K562 (cell line): ENCODE results near the gene KAZN. TPM values are rescaled to one million over a fixed set of nuclear protein-coding genes. Genes with fewer than 3 reads are reported as not detected.
A peak's percentile ranks its signal among the peaks of the same experiment; 100 is the strongest.

ENCODE experiments used
- ATAC-seq: fragments of 200-7000 bp; cut with Tn5 transposase; 3 replicates; pipeline ENCODE4 v1.9.1; 2020; ENCODE audit warnings: moderate library complexity
- BruUV-seq: library from RNA; stranded (reverse); fragments of 400-500 nt; replicated peaks from 2 replicates; lab custom pipeline; 2021; lab: Mats Ljungman, UMichigan
- CTCF ChIA-PET: fragments of 300-600 bp; formaldehyde crosslinking; extraction: SDS; loops from one replicate; lab custom pipeline; 2021; ENCODE audit warnings: low intra/inter-chr PET ratio; lab: Yijun Ruan, JAX
- POLR2A ChIA-PET: fragments of 300-600, 350-650 bp; sonication (Branson Sonifier 250); formaldehyde crosslinking; extraction: SDS; loops from one replicate; lab custom pipeline; 2021; ENCODE audit warnings: antibody characterized with exemption, inconsistent platforms; lab: Yijun Ruan, JAX
- DNase-seq, 4 experiments: peaks; one replicate each; pipeline versions ENCODE4 v3.0.0 to v3.0.0-alpha.2; 2011 to 2018; ENCODE audit warnings: low spot score in 3 of 4, mixed read lengths in 3 of 4; ENCODE audit errors: extremely low read depth in 1 of 4
- FAIRE-seq: peaks from 2 replicates; lab custom pipeline; 2011; peaks lifted over from hg19 to GRCh38; lab: Jason Lieb, UNC
- H2AFZ ChIP-seq: 2 replicates; pipeline ENCODE4 v1.6.0; 2011; ENCODE audit warnings: low read depth, low read length, control low read depth, inconsistent platforms
- H3K27ac ChIP-seq: fragments of 200-600 bp; 3 replicates; pipeline ENCODE4 v1.8.0; 2011; ENCODE audit warnings: low read depth, mild to moderate bottlenecking, control low read depth, inconsistent platforms, low read length, moderate library complexity, mixed read lengths; ENCODE audit errors: extremely low read depth
- H3K27me3 ChIP-seq, 2 experiments: fragments of 300-600 bp in 1 of 2; 2 replicates in 1 of 2; 3 replicates in 1 of 2; pipeline versions ENCODE4 v1.6.0 to v1.8.0; 2011; ENCODE audit warnings: inconsistent platforms in 2 of 2, low read length in 2 of 2, mild to moderate bottlenecking in 1 of 2, mixed read lengths in 1 of 2, moderate library complexity in 1 of 2; ENCODE audit not compliant: control insufficient read depth in 2 of 2, insufficient read depth in 2 of 2
- H3K36me3 ChIP-seq: fragments of 300-600 bp; 3 replicates; pipeline ENCODE4 v1.8.0; 2011; ENCODE audit warnings: mild to moderate bottlenecking, low read length, inconsistent platforms; ENCODE audit not compliant: control insufficient read depth, insufficient read depth
- H3K4me1 ChIP-seq, 2 experiments: fragments of 200-600 bp in 1 of 2; replicated peaks in 1 of 2; 2 replicates in 1 of 2; 3 replicates in 1 of 2; pipeline versions ENCODE4 v1.5.1 to v1.8.0; 2011; ENCODE audit warnings: inconsistent platforms in 2 of 2, low read length in 2 of 2, mild to moderate bottlenecking in 1 of 2, mixed read lengths in 1 of 2, moderate library complexity in 1 of 2; ENCODE audit not compliant: control insufficient read depth in 2 of 2, insufficient read depth in 2 of 2
- H3K4me2 ChIP-seq: 2 replicates; pipeline ENCODE4 v1.6.1; 2011; ENCODE audit warnings: low read length, control low read depth, inconsistent platforms, mixed read lengths; ENCODE audit not compliant: insufficient read depth
- H3K4me3 ChIP-seq: fragments of 200-600 bp; sonication (generic), shearing (Covaris generic); 2 replicates; pipeline ENCODE4 v1.5.1; 2016; ENCODE audit warnings: control low read depth, inconsistent platforms
- H3K79me2 ChIP-seq: fragments of 200-600 bp; 3 replicates; pipeline ENCODE4 v1.8.0; 2011; ENCODE audit warnings: low read length, inconsistent platforms; ENCODE audit not compliant: control insufficient read depth, insufficient read depth
- H3K9ac ChIP-seq, 2 experiments: 2 replicates each; pipeline versions ENCODE4 v1.6.0 to v1.6.1; 2011; ENCODE audit warnings: low read depth in 2 of 2, low read length in 2 of 2, control low read depth in 1 of 2, inconsistent platforms in 1 of 2, mild to moderate bottlenecking in 1 of 2, mixed read lengths in 1 of 2; ENCODE audit not compliant: insufficient read depth in 1 of 2
- H3K9me1 ChIP-seq: one replicate; pipeline ENCODE4 v1.6.0; 2011; ENCODE audit warnings: inconsistent platforms, mild to moderate bottlenecking, low read length, moderate library complexity; ENCODE audit not compliant: control insufficient read depth, insufficient read depth
- H3K9me3 ChIP-seq: replicated peaks from 2 replicates; pipeline ENCODE4 v1.5.1; 2011; ENCODE audit warnings: low read depth, low read length, inconsistent platforms; ENCODE audit not compliant: control insufficient read depth, insufficient read depth
- H4K20me1 ChIP-seq: replicated peaks from 2 replicates; pipeline ENCODE4 v1.6.1; 2011; ENCODE audit warnings: low read length, inconsistent platforms, mixed read lengths; ENCODE audit not compliant: control insufficient read depth, insufficient read depth
- ADNP ChIP-seq: fragments of 200-800 bp; sonication (Bioruptor generic); IDR thresholded peaks from 2 replicates; pipeline ENCODE4 v1.6.1; 2016; ENCODE audit warnings: missing genetic modification characterization, missing compliant biosample characterization
- PHF8 ChIP-seq: fragments of 200-600 bp; sonication (generic); IDR thresholded peaks from 2 replicates; pipeline ENCODE4 v1.6.1; 2012; ENCODE audit warnings: mixed run types, mild to moderate bottlenecking, inconsistent platforms, low read length, moderate library complexity, borderline replicate concordance
- RAD21 ChIP-seq, 2 experiments: fragments of 250-450 bp in 1 of 2; fragments of 450-650 bp in 1 of 2; sonication (Bioruptor Pico) in 1 of 2; formaldehyde crosslinking in 1 of 2; IDR thresholded peaks in 1 of 2; conservative IDR thresholded peaks in 1 of 2; 2 replicates each; pipeline versions ENCODE4 v1.4.0 to v1.8.0; 2020 to 2022; ENCODE audit warnings: mild to moderate bottlenecking in 2 of 2, moderate library complexity in 1 of 2
- SIN3B ChIP-seq: fragments of 450-650 bp; IDR thresholded peaks from 2 replicates; pipeline ENCODE4 v1.6.1; 2017; ENCODE audit warnings: low read depth, mild to moderate bottlenecking, moderate library complexity
- ZNF217 ChIP-seq: sonication (generic); formaldehyde crosslinking; IDR thresholded peaks from 2 replicates; pipeline ENCODE4 v1.8.0; 2022; ENCODE audit warnings: mild to moderate bottlenecking, missing genetic modification reagents
- WGBS: fragments of 100-300 bp; shearing (Covaris generic); methylation state at CpG from one replicate; pipeline ENCODE4 v1.1.6; 2016; ENCODE audit warnings: low coverage, mixed read lengths; ENCODE audit not compliant: insufficient coverage; ENCODE audit errors: missing lambda C conversion rate; 5-methylcytosine and 5-hydroxymethylcytosine counted together
- in situ Hi-C: fragments of 300-500 bp; cut with MboI; formaldehyde crosslinking; loops from 4 replicates; pipeline ENCODE4 v1.15.0; 2018; ENCODE audit warnings: inconsistent platforms, mixed read lengths
- intact Hi-C: fragments of 100-400 bp; cut with micrococcal nuclease; formaldehyde crosslinking; loops from 2 replicates; pipeline ENCODE4 v1.14.2; 2022
- polyA plus RNA-seq, 8 experiments: library from polyadenylated mRNA; depleted of rRNA in 4 of 8; stranded (reverse) in 5 of 8; unstranded in 3 of 8; fragments of >200 nt; fragmentation: Nextera tagmentation in 2 of 8; fragmentation: Illumina TruSeq in 1 of 8; extraction: Ambion mirVana in 2 of 8; extraction: Trizol in 1 of 8; gene quantifications; 2 replicates each; pipeline versions ENCODE4 v1.2.1 to v1.2.3, GENCODE V29; 2011 to 2014; ENCODE audit warnings: inconsistent platforms in 1 of 8, missing spikeins in 1 of 8
- total RNA-seq, 7 experiments: library from RNA; depleted of rRNA in 6 of 7; stranded (reverse); fragments of >200 nt in 6 of 7; fragmentation: Illumina TruSeq in 2 of 7; extraction: Trizol in 2 of 7; gene quantifications; 2 replicates each; pipeline versions ENCODE4 v1.2.1 to v1.2.3, GENCODE V29; 2011 to 2021; ENCODE audit warnings: low replicate concordance in 1 of 7
- TF ChIP-seq, protein P1 (sequence below): sonication (generic); formaldehyde crosslinking; IDR thresholded peaks from 2 replicates; pipeline ENCODE4 v1.8.1; 2022; ENCODE audit warnings: missing genetic modification reagents
- TF ChIP-seq, protein P2 (sequence below), 3 experiments: IDR thresholded peaks in 2 of 3; conservative IDR thresholded peaks in 1 of 3; 2 replicates each; pipeline ENCODE4 v1.5.1; 2011 to 2012; ENCODE audit warnings: low read length in 3 of 3, mild to moderate bottlenecking in 3 of 3, control low read depth in 2 of 3, improper control_type of control experiment in 1 of 3, inconsistent platforms in 1 of 3, low read depth in 1 of 3, mixed read lengths in 1 of 3, moderate library complexity in 1 of 3; ENCODE audit not compliant: insufficient read depth in 2 of 3

Gene KAZN
- total and polyA plus RNA-seq, 9 of the 15 experiments (the other 6 are each of a cell fraction or from before 2014, with no cell fraction given): 2.1 to 21.6 (median 5.4) TPM

DNA sequence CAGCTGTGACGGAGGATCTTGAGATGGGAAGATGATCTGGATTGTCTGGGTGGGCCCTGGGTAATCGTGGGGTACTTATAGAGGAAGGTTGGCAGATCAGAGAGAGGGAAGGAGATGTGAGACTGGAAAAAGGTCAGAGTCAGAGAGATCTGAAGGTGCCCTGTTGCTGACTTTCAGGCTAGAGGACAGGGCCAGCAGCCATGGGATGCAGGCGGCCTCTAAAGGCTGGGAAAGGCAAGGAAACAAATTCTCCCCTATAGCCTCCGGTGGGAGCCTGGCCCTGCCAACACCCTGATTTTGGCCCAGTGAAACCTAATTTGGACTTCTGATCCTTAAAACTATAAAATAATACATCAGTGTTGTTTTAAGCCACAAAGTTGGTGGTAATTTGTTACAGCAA, 401.5 kb downstream of the KAZN start:
- DNase-seq (no peak), ATAC-seq (no peak), FAIRE-seq (no peak)
- H2AFZ ChIP-seq: no peak overlapping the region
- no peak overlapping the region for H3K4me3 ChIP-seq
- H3K27me3 ChIP-seq: no peaks in the 10 kb centered on the region
- TF ChIP-seq PHF8: no peak
- TF ChIP-seq RAD21 (CRISPR knock-in tag; conservative IDR thresholded peaks at IDR 0.05 in 1 of 2, IDR thresholded peaks at IDR 0.05 in 1 of 2): peak in 1 of 2 experiments; percentile 30; a peak in 1 of 4 replicates
- TF ChIP-seq ADNP (tag): no peak
- no peak for TF ChIP-seq ZNF217 (CRISPR knock-in tag)
- TF ChIP-seq, protein P1, sequence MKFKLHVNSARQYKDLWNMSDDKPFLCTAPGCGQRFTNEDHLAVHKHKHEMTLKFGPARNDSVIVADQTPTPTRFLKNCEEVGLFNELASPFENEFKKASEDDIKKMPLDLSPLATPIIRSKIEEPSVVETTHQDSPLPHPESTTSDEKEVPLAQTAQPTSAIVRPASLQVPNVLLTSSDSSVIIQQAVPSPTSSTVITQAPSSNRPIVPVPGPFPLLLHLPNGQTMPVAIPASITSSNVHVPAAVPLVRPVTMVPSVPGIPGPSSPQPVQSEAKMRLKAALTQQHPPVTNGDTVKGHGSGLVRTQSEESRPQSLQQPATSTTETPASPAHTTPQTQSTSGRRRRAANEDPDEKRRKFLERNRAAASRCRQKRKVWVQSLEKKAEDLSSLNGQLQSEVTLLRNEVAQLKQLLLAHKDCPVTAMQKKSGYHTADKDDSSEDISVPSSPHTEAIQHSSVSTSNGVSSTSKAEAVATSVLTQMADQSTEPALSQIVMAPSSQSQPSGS (CRISPR knock-in tag): no peak
- no peak for TF ChIP-seq SIN3B
- TF ChIP-seq, protein P2, sequence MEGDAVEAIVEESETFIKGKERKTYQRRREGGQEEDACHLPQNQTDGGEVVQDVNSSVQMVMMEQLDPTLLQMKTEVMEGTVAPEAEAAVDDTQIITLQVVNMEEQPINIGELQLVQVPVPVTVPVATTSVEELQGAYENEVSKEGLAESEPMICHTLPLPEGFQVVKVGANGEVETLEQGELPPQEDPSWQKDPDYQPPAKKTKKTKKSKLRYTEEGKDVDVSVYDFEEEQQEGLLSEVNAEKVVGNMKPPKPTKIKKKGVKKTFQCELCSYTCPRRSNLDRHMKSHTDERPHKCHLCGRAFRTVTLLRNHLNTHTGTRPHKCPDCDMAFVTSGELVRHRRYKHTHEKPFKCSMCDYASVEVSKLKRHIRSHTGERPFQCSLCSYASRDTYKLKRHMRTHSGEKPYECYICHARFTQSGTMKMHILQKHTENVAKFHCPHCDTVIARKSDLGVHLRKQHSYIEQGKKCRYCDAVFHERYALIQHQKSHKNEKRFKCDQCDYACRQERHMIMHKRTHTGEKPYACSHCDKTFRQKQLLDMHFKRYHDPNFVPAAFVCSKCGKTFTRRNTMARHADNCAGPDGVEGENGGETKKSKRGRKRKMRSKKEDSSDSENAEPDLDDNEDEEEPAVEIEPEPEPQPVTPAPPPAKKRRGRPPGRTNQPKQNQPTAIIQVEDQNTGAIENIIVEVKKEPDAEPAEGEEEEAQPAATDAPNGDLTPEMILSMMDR (IDR thresholded peaks at IDR 0.05 in 2 of 3, conservative IDR thresholded peaks at IDR 0.05 in 1 of 3; ENCODE audit: insufficient read depth in 2 of 3, low read depth in 1 of 3, low read length in 3 of 3): peak in 1 of 3 experiments; percentile 16; a peak in 1 of 6 replicates
- POLR2A ChIA-PET: no interaction called here
- BruUV-seq: no TSS peak
- H3K4me1 ChIP-seq: peaks cover 20 to 25% of the 10 kb centered on the region in 2 experiments
- H3K36me3 ChIP-seq: 0 out of 3 replicates have a peak, but pooled peaks cover 4% of the 10 kb centered on the region
- no peak overlapping the region for H3K4me2 ChIP-seq
- no peak overlapping the region; a peak in 1 of 4 replicates for H3K9ac ChIP-seq
- peaks cover 16% of the 10 kb centered on the region; the same call in 2 of the 3 replicates for H3K79me2 ChIP-seq
- in situ Hi-C loops: no loop called here
- intact Hi-C loops: no loop called here
- CTCF ChIA-PET: no interaction called here
- H3K9me3 ChIP-seq: no peaks in the 10 kb centered on the region
- WGBS: 74% methylated on average over 4 of the region's 4 CpGs
- no peak overlapping the region for H3K27ac ChIP-seq
- peaks cover 3% of the 10 kb centered on the region for H3K9me1 ChIP-seq
- H4K20me1 ChIP-seq: no peaks in the 10 kb centered on the region
